Retinal pigment epithelial cell (primary cell): ENCODE data around the gene S100A3.
A peak's percentile ranks its signal among the peaks of the same experiment; 100 is the strongest.

ENCODE experiments used
- DNase-seq: peaks from one replicate; pipeline ENCODE4 v3.0.0-alpha.2; 2010; ENCODE audit warnings: low read depth
- H3K4me3 ChIP-seq: 2 replicates; pipeline ENCODE4 v1.5.1; 2011; ENCODE audit warnings: mild to moderate bottlenecking, low read length, control low read depth, moderate library complexity
- CTCF ChIP-seq: conservative IDR thresholded peaks from 2 replicates; pipeline ENCODE4 v1.5.1; 2011; ENCODE audit warnings: low read depth, low read length, control low read depth, inconsistent platforms

Gene S100A3

GRCh38 chr1:153552335-153552734, 3.3 kb upstream of the S100A3 start:
- DNase-seq = no peak
- H3K4me3 ChIP-seq = no peak overlapping the region
- peak; percentile 3 for TF ChIP-seq CTCF

GRCh38 chr1:153550827-153551500, 1.9 kb upstream of the S100A3 start:
- DNase-seq = no peak
- TF ChIP-seq CTCF = no peak
- H3K4me3 ChIP-seq = no peak overlapping the region

- no peak for TF ChIP-seq CTCF
- no peak for DNase-seq
- no peak overlapping the region for H3K4me3 ChIP-seq
Measured at GRCh38 chr1:153550398-153550758, 1.3 kb upstream of the S100A3 start.

GRCh38 chr1:153549741-153550397, 811 bp upstream of the S100A3 start:
- DNase-seq = no peak
- no peak overlapping the region for H3K4me3 ChIP-seq
- TF ChIP-seq CTCF = no peak

- no peak for DNase-seq
- no peak for TF ChIP-seq CTCF
- H3K4me3 ChIP-seq = no peak overlapping the region
Measured at GRCh38 chr1:153547560-153548551, 1.2 kb downstream of the S100A3 start.

GRCh38 chr1:153546796-153547559, 2.1 kb downstream of the S100A3 start:
- TF ChIP-seq CTCF = peak; percentile 1
- DNase-seq = no peak
- H3K4me3 ChIP-seq = no peak overlapping the region
